ENCODE results near the gene FLNC.

FLNC gene, protein sequence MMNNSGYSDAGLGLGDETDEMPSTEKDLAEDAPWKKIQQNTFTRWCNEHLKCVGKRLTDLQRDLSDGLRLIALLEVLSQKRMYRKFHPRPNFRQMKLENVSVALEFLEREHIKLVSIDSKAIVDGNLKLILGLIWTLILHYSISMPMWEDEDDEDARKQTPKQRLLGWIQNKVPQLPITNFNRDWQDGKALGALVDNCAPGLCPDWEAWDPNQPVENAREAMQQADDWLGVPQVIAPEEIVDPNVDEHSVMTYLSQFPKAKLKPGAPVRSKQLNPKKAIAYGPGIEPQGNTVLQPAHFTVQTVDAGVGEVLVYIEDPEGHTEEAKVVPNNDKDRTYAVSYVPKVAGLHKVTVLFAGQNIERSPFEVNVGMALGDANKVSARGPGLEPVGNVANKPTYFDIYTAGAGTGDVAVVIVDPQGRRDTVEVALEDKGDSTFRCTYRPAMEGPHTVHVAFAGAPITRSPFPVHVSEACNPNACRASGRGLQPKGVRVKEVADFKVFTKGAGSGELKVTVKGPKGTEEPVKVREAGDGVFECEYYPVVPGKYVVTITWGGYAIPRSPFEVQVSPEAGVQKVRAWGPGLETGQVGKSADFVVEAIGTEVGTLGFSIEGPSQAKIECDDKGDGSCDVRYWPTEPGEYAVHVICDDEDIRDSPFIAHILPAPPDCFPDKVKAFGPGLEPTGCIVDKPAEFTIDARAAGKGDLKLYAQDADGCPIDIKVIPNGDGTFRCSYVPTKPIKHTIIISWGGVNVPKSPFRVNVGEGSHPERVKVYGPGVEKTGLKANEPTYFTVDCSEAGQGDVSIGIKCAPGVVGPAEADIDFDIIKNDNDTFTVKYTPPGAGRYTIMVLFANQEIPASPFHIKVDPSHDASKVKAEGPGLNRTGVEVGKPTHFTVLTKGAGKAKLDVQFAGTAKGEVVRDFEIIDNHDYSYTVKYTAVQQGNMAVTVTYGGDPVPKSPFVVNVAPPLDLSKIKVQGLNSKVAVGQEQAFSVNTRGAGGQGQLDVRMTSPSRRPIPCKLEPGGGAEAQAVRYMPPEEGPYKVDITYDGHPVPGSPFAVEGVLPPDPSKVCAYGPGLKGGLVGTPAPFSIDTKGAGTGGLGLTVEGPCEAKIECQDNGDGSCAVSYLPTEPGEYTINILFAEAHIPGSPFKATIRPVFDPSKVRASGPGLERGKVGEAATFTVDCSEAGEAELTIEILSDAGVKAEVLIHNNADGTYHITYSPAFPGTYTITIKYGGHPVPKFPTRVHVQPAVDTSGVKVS (N-terminal part only)

DNA sequence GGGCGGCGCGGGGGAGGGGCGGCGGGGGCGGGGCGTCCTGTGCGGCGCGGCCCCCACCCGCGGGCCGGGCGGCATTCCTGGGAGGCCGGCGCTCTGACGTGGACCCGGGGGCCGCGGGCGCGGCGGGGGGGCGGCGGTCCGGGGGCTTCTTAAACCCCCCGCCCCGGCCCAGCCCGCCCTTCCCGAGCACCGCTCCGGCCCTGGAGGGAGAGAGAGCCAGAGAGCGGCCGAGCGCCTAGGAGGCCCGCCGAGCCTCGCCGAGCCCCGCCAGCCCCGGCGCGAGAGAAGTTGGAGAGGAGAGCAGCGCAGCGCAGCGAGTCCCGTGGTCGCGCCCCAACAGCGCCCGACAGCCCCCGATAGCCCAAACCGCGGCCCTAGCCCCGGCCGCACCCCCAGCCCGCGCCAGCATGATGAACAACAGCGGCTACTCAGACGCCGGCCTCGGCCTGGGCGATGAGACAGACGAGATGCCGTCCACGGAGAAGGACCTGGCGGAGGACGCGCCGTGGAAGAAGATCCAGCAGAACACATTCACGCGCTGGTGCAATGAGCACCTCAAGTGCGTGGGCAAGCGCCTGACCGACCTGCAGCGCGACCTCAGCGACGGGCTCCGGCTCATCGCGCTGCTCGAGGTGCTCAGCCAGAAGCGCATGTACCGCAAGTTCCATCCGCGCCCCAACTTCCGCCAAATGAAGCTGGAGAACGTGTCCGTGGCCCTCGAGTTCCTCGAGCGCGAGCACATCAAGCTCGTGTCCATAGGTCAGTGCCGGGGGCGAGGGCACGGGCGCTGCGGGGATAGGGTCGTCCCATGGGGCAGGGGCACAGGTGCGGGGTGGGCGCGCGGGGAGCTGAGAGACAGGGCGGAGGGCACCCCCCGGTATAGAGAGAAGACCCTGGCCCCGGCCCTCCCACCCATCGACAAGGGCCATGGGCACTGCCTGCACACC lies at the start of gene FLNC:
TSS of gene FLNC (plus strand) at position 176 of the 947 bp plus-strand sequence. CDS start at position 408, 232 bp downstream.
- no peaks in the 10 kb centered on the region for H4K20me1 ChIP-seq (ENCODE audit: low read depth, low read length)
- no peaks in the 10 kb centered on the region for H3K36me3 ChIP-seq (ENCODE audit: low read length)
- H3K27me3 ChIP-seq (ENCODE audit: low read length), result no peaks in the 10 kb centered on the region
- H3K27ac ChIP-seq (ENCODE audit: low read depth, low read length), result no peak within 1 kb of the TSS
- no peak within 1 kb of the TSS for H3K4me2 ChIP-seq (ENCODE audit: low read depth, low read length, poor library complexity, severe bottlenecking)
- TF ChIP-seq, protein P1, sequence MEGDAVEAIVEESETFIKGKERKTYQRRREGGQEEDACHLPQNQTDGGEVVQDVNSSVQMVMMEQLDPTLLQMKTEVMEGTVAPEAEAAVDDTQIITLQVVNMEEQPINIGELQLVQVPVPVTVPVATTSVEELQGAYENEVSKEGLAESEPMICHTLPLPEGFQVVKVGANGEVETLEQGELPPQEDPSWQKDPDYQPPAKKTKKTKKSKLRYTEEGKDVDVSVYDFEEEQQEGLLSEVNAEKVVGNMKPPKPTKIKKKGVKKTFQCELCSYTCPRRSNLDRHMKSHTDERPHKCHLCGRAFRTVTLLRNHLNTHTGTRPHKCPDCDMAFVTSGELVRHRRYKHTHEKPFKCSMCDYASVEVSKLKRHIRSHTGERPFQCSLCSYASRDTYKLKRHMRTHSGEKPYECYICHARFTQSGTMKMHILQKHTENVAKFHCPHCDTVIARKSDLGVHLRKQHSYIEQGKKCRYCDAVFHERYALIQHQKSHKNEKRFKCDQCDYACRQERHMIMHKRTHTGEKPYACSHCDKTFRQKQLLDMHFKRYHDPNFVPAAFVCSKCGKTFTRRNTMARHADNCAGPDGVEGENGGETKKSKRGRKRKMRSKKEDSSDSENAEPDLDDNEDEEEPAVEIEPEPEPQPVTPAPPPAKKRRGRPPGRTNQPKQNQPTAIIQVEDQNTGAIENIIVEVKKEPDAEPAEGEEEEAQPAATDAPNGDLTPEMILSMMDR (IDR thresholded peaks at IDR 0.05; ENCODE audit: insufficient read depth, low read length, poor library complexity, severe bottlenecking), result no peak
- no peak for TF ChIP-seq EZH2phosphoT487 (conservative IDR thresholded peaks at IDR 0.05; ENCODE audit: low read length)
- H3K79me2 ChIP-seq (ENCODE audit: insufficient read depth, low read length), result no peaks in the 10 kb centered on the region
- no peaks in the 10 kb centered on the region for H3F3A ChIP-seq (ENCODE audit: insufficient read depth)
- no peak within 1 kb of the TSS for H3K9ac ChIP-seq (ENCODE audit: low read length)
- no peaks in the 10 kb centered on the region for H3K9me2 ChIP-seq (replicated peaks; ENCODE audit: insufficient read depth, low read length)
- no peaks in the 10 kb centered on the region for H3K9me3 ChIP-seq (ENCODE audit: insufficient read depth, low read length)
- H3K4me3 ChIP-seq (ENCODE audit: insufficient read depth, low read length, poor library complexity, severe bottlenecking), result no peak within 1 kb of the TSS
- H2AFZ ChIP-seq (ENCODE audit: low read depth, low read length, severe bottlenecking), result no peak within 1 kb of the TSS

DNA sequence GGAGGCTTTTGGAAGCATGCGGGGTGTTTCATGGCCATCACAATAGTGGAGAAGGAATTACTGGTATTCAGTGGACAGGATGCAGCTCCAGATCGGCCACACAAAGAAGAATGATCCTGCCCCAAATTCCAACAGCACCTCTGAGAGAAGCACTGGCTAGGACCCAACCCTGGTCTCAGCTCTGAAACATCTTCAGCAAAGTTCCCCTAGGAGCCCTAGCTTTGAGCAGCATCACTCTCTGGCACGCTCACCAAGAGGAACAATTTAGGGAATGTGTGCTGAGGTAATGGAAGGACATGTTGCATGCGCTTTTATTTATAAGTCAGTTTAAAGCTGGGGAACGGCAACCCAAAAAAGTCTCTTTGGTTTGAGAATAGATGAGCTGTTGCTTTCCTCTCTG lies 49.1 kb upstream of the FLNC start:
- no peak for TF ChIP-seq EZH2phosphoT487 (conservative IDR thresholded peaks at IDR 0.05; ENCODE audit: low read length)
- TF ChIP-seq, protein P1 (IDR thresholded peaks at IDR 0.05; ENCODE audit: insufficient read depth, low read length, poor library complexity, severe bottlenecking), result no peak
- Histone ChIP-seq H3K36me3 (ENCODE audit: low read length) (no peaks in the 10 kb centered on the region), H4K20me1 (ENCODE audit: low read depth, low read length) (no peaks in the 10 kb centered on the region), H3K4me2 (ENCODE audit: low read depth, low read length, poor library complexity, severe bottlenecking) (no peak overlapping the region), H3K9me2 (replicated peaks; ENCODE audit: insufficient read depth, low read length) (no peaks in the 10 kb centered on the region), H3K27me3 (ENCODE audit: low read length) (no peaks in the 10 kb centered on the region), H3K27ac (ENCODE audit: low read depth, low read length) (no peak overlapping the region), H3K4me3 (ENCODE audit: insufficient read depth, low read length, poor library complexity, severe bottlenecking) (no peak overlapping the region), H3K9me3 (ENCODE audit: insufficient read depth, low read length) (no peaks in the 10 kb centered on the region), H3K9ac (ENCODE audit: low read length) (no peak overlapping the region), H3F3A (ENCODE audit: insufficient read depth) (no peaks in the 10 kb centered on the region), H3K79me2 (ENCODE audit: insufficient read depth, low read length) (no peaks in the 10 kb centered on the region), H2AFZ (ENCODE audit: low read depth, low read length, severe bottlenecking) (no peak overlapping the region)

DNA sequence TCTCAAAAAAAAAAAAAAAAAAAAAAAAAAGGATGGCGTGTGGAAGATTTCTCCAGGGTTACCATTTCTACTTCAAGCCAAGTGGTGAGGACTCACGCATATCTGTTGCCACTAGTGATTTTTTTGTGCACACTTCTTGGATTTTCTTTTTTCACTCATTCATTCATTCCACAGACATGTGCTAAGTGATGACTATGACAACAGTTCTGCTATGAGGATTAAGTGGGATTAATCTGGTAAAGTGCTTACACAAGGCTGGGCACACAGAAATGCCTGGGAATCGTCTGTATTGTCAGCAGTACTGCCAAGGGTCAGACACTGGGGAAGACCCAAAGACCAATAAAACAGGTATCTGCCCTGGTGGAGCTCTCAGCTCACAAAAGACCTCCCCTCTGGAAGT lies 48.4 kb upstream of the FLNC start:
- no peaks in the 10 kb centered on the region for H3K9me3 ChIP-seq (ENCODE audit: insufficient read depth, low read length)
- H3K4me3 ChIP-seq (ENCODE audit: insufficient read depth, low read length, poor library complexity, severe bottlenecking), result no peak overlapping the region

More for the DNA sequence above, 48.4 kb upstream of the FLNC start:
- no peaks in the 10 kb centered on the region for H3K36me3 ChIP-seq (ENCODE audit: low read length)
- H3K79me2 ChIP-seq (ENCODE audit: insufficient read depth, low read length), result no peaks in the 10 kb centered on the region
- no peak overlapping the region for H3K27ac ChIP-seq (ENCODE audit: low read depth, low read length)
- no peaks in the 10 kb centered on the region for H3F3A ChIP-seq (ENCODE audit: insufficient read depth)
- H3K9me2 ChIP-seq (replicated peaks; ENCODE audit: insufficient read depth, low read length), result no peaks in the 10 kb centered on the region
- H4K20me1 ChIP-seq (ENCODE audit: low read depth, low read length), result no peaks in the 10 kb centered on the region
- no peak overlapping the region for H3K9ac ChIP-seq (ENCODE audit: low read length)
- no peaks in the 10 kb centered on the region for H3K27me3 ChIP-seq (ENCODE audit: low read length)
- no peak overlapping the region for H3K4me2 ChIP-seq (ENCODE audit: low read depth, low read length, poor library complexity, severe bottlenecking)
- H2AFZ ChIP-seq (ENCODE audit: low read depth, low read length, severe bottlenecking), result no peak overlapping the region
- no peak for TF ChIP-seq EZH2phosphoT487 (conservative IDR thresholded peaks at IDR 0.05; ENCODE audit: low read length)
- TF ChIP-seq, protein P1 (IDR thresholded peaks at IDR 0.05; ENCODE audit: insufficient read depth, low read length, poor library complexity, severe bottlenecking), result no peak

Measured in SU-DHL-6 (cell line).